Dedifferentiated amniotic fluid mesenchymal stem cell (primary cell): ENCODE results near the gene TMEM273.

Experiments
- DNase-seq: peaks from one replicate; pipeline ENCODE4 v3.0.0-alpha.2; 2016; ENCODE audit errors: extremely low spot score

The TMEM273 gene

GRCh38 chr10:49187950-49188761 is at the start of gene TMEM273:
TSS of gene TMEM273 (minus strand) at chr10:49188391. CDS start at chr10:49188336, 55 bp downstream.
- DNase-seq = no peak

- no peak for DNase-seq
Observed at GRCh38 chr10:49237985-49238384, 49.8 kb upstream of the TMEM273 start.

GRCh38 chr10:49235392-49235791 is 47.2 kb upstream of the TMEM273 start:
- no peak for DNase-seq

GRCh38 chr10:49231086-49231820 is 43.1 kb upstream of the TMEM273 start:
- no peak for DNase-seq

GRCh38 chr10:49230004-49230403 is 41.8 kb upstream of the TMEM273 start:
- no peak for DNase-seq

- no peak for DNase-seq
Observed at GRCh38 chr10:49228677-49229076, 40.5 kb upstream of the TMEM273 start.

GRCh38 chr10:49227406-49227805 is 39.2 kb upstream of the TMEM273 start:
- no peak for DNase-seq

GRCh38 chr10:49226594-49226993 is 38.4 kb upstream of the TMEM273 start:
- DNase-seq = no peak

GRCh38 chr10:49225218-49225876 is 37.2 kb upstream of the TMEM273 start:
- no peak for DNase-seq

- DNase-seq = no peak
Observed at GRCh38 chr10:49223205-49223604, 35.0 kb upstream of the TMEM273 start.

GRCh38 chr10:49222170-49222569 is 34.0 kb upstream of the TMEM273 start:
- no peak for DNase-seq

GRCh38 chr10:49220679-49221078 is 32.5 kb upstream of the TMEM273 start:
- DNase-seq = no peak

GRCh38 chr10:49220031-49220430 is 31.8 kb upstream of the TMEM273 start:
- no peak for DNase-seq

- no peak for DNase-seq
Observed at GRCh38 chr10:49219248-49219647, 31.1 kb upstream of the TMEM273 start.

- no peak for DNase-seq
Observed at GRCh38 chr10:49218480-49218879, 30.3 kb upstream of the TMEM273 start.

- DNase-seq = no peak
Observed at GRCh38 chr10:49217645-49218044, 29.5 kb upstream of the TMEM273 start.

- DNase-seq = no peak
Observed at GRCh38 chr10:49213211-49213610, 25.0 kb upstream of the TMEM273 start.

GRCh38 chr10:49212783-49213182 is 24.6 kb upstream of the TMEM273 start:
- no peak for DNase-seq

- DNase-seq = no peak
Observed at GRCh38 chr10:49212076-49212475, 23.9 kb upstream of the TMEM273 start.

GRCh38 chr10:49208996-49209395 is 20.8 kb upstream of the TMEM273 start:
- DNase-seq = no peak

- DNase-seq = no peak
Observed at GRCh38 chr10:49207936-49208487, 19.8 kb upstream of the TMEM273 start.

- DNase-seq = no peak
Observed at GRCh38 chr10:49207113-49207512, 18.9 kb upstream of the TMEM273 start.
